ENCODE measurements around the gene PRSS35. TPM values are rescaled to one million over a fixed set of nuclear protein-coding genes. Genes with fewer than 3 reads are reported as not detected.

The PRSS35 gene
- total and polyA plus RNA-seq, 8 donors = 0.86 to 93.0 (median 44.8) TPM

GRCh38 chr6:83488861-83489260 lies 23.5 kb upstream of the PRSS35 start:
- no peak for ATAC-seq
- no peak for TF ChIP-seq CTCF (IDR thresholded peaks at IDR 0.05)
- H3K9me3 ChIP-seq = no peaks in the 10 kb centered on the region
- no peak overlapping the region for H3K27ac ChIP-seq
- intact Hi-C loops (cut with DNase I) = no loop called here
- no peak for DNase-seq
- H3K4me1 ChIP-seq = no peaks in the 10 kb centered on the region
- no peaks in the 10 kb centered on the region for H3K27me3 ChIP-seq
- H3K36me3 ChIP-seq = no peaks in the 10 kb centered on the region
- no peak overlapping the region for H3K4me3 ChIP-seq

GRCh38 chr6:83490217-83490807 lies 22.0 kb upstream of the PRSS35 start:
- Histone ChIP-seq H3K36me3 (no peaks in the 10 kb centered on the region), H3K27me3 (no peaks in the 10 kb centered on the region), H3K4me3 (no peak overlapping the region), H3K4me1 (no peaks in the 10 kb centered on the region), H3K9me3 (no peaks in the 10 kb centered on the region), H3K27ac (no peak overlapping the region)
- intact Hi-C loops (cut with DNase I) = no loop called here
- no peak for TF ChIP-seq CTCF (IDR thresholded peaks at IDR 0.05)
- no peak for ATAC-seq
- DNase-seq = no peak

- H3K36me3 ChIP-seq = no peaks in the 10 kb centered on the region
- no peak for TF ChIP-seq CTCF (IDR thresholded peaks at IDR 0.05)
- no peaks in the 10 kb centered on the region for H3K9me3 ChIP-seq
- ATAC-seq (peak; percentile 71), DNase-seq (peak in 1 of 4 donors; percentile 36)
- H3K4me1 ChIP-seq = no peaks in the 10 kb centered on the region
- H3K27ac ChIP-seq = no peak overlapping the region
- H3K27me3 ChIP-seq = no peaks in the 10 kb centered on the region
- intact Hi-C loops (cut with DNase I) = no loop called here
- no peak overlapping the region for H3K4me3 ChIP-seq
Observed at GRCh38 chr6:83505356-83505755, 7.0 kb upstream of the PRSS35 start.

GRCh38 chr6:83509441-83509840 lies 2.9 kb upstream of the PRSS35 start:
- Histone ChIP-seq H3K4me1 (peaks cover 4 to 11% of the 10 kb centered on the region in 2 donors), H3K9me3 (no peaks in the 10 kb centered on the region), H3K27ac (no peak overlapping the region), H3K27me3 (peaks cover 0 to 33% of the 10 kb centered on the region in 2 donors), H3K36me3 (no peaks in the 10 kb centered on the region), H3K4me3 (no peak overlapping the region)
- no peak for ATAC-seq
- intact Hi-C loops (cut with DNase I) = no loop called here
- no peak for TF ChIP-seq CTCF (IDR thresholded peaks at IDR 0.05)
- no peak for DNase-seq

- TF ChIP-seq CTCF (IDR thresholded peaks at IDR 0.05) = no peak
- Histone ChIP-seq H3K36me3 (no peaks in the 10 kb centered on the region), H3K27ac (no peak overlapping the region), H3K27me3 (peaks cover 0 to 33% of the 10 kb centered on the region in 2 donors), H3K9me3 (no peaks in the 10 kb centered on the region), H3K4me1 (peaks cover 4 to 11% of the 10 kb centered on the region in 2 donors), H3K4me3 (no peak overlapping the region)
- ATAC-seq (no peak), DNase-seq (no peak)
- intact Hi-C loops (cut with DNase I) = loop anchor here in 1 of 2 donors (5.0 to 10.0 kb wide), 2 partner anchors 93 to 446 kb away; partner anchors contain the start of genes DOP1A and UBE3D
Observed at GRCh38 chr6:83510791-83511190, 1.5 kb upstream of the PRSS35 start.
